GM21360 (cell line): ENCODE results near the gene CHST1.

Source experiments
- ATAC-seq: cut with Tn5 transposase; IDR thresholded peaks from one replicate; pipeline ENCODE4 v1.9.1; 2021; ENCODE audit warnings: mild to moderate bottlenecking, moderate library complexity; ENCODE audit not compliant: unreplicated experiment

Gene CHST1

DNA sequence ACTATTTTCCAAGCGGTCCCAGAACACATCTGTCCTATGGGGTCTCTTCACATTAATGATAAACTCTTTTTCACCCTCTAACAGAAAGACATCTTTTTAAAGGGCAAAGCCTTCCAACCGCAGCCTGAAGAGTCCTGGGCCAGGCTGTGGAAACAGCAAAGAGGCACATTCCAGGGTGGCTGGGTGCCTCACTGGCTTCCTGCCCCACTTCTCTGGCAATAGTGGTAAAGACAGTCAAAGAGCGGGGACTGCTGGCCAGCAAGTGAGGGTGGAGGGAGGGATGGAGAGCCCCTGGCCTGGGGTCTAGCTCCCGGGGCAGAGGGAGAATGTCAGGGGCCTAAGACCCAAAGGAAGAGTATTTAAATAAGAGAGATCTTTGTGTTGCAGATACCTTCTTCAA, 10.2 kb upstream of the CHST1 start:
- ATAC-seq: no peak

DNA sequence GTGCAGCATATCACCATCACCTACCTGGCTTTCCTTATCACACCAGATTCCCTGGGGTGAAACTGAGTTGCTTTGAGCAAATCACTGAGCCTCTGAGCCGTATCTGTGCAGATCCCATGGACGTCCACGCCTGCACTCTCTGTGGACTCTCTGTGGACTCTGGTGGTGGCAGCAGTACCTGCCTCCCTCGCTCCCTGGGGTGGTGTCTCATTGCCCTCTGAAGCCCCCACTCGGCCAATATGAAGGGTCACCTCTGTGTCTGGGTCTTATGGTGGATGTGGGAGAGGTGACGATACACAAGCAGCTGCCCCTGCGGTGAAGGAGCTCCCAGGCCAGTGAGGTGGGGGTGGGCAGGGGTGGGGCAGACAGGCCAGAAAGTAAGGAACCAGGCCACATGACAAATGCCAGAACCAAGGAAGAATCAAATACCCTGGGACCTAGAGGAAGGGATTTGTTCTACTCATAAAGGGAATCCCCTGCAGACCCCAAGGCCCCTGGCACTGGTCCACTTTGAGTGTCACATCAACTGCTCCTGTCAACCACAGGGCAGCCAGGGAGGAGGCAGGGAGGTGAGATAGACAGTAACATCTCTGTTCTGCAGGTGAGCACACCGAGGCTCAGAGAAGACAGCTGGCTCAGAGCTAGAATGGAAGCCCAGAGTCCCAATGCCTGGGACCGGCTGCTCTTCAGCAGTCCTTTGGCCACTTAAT, 9.2 kb upstream of the CHST1 start:
- ATAC-seq: no peak

- no peak for ATAC-seq
These were observed 8.0 kb upstream of the CHST1 start for GRCh38 chr11:45673441-45673840.

- no peak for ATAC-seq
These were observed 7.2 kb upstream of the CHST1 start for GRCh38 chr11:45672593-45672992.

DNA sequence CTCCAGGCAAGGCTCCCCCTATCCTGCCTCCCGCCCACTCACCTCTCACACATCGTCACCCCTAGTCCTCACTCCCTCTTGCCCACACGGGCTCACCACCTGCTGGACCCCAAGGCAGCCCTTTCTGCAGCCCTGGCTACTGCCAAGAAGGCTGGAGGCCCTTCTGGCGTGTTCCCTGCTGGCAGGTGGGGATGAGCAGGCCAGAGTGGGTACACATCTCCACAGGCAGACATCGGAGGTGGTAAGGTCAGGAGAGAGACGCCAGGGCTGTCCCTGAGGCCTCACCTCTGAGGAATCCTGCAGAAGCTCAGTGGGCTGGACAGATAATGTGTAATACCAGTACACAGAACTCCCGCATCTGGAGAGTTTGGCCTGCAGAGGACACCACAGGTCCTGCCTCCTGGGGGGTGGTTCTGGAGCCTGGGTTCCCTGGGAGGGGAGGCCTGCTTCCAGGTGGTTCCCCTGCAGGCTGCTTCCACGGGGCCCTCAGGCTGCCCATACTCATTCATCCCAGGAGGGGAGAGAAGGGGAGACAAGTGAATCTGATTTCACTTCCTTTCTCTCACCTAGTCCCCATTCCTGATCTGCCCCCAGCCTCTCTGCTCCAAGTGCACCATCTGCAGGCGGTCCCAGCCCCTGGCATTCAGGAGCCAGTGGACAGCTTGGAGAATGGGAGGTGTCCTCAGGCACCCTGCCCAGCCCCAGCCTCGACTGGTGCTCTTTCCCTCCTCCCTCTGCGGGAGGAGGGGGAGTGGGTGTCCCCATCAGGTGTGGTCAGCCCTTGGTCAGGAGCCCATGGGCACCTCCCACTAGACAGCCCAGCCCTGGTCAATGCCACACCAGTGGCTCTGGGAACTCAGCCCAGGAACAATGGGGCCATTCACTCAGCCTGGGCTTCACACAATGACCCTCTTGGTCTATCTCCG, 6.1 kb upstream of the CHST1 start:
- no peak for ATAC-seq

DNA sequence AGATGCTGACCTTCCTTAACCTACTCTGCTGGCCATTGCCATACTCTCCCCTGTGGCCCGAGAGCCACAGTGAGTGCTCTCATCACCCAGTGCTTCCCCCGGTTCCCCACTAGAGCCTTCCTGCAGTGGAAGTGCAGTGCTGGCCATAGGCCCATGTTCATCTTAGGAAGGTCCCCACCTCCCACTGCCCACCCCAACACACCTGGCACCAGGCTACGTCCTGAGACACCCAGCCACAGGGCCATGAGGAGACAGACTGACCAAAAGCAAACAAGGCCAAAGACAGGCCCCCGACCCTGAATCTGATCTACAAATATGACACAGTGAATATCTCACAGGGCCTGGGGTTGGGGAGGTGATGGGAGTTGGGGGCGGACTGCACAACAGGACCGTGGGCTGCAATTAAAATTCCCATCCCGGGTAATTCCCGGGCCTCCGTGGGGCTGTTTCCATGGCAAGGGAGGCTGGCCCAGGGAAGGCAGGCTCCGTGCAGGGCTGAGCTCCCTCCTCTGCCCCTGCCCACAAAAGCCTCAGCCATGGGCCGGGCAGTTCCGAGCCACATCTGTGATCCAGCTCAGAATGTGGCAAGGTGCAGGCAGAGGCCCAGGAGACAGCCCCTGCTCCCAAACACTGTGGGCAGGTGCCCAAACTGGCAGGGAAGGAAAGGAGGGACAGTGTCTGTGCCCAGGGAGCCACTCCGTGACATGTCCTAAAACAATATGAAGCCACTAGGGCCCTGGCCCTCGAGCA, 5.1 kb upstream of the CHST1 start:
- ATAC-seq: no peak

DNA sequence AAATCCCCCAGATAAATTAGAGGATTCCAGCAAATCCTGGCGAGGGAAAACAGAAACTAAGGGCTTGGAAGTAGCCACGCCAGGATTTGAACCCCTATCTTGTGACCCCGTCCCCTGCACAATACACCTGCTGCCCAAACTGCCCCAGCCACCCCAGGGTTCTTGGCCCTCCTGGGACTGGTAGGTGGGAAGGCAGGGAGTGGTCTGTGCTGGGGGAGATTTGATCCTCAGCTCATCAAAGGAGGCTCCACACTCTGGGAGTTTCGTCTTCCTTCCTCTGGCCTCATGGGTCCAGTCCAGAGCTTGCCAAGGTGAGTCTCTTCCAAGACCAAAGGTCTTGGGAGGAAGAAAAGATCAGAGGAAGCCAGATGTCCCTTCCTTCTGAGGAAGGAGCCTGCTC, 4.5 kb upstream of the CHST1 start:
- no peak for ATAC-seq

DNA sequence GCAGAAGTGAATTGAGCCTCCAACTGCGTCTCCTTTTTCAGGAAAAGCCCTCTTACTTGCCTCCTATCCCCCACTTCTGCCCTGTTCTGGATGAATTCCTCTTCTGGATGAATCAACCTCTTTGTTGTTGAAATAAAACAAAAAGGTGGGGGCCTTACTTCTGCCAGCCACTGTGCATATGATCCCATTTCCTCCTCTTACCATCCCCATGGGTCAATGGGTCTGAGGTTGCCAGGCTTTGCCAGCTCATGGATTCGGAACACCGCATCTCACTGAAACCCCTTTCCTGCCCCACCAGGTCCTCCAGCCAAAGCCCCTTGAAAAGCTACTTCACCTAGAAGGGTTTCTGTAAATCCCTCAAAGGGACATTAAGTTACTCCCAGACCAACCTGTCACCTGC, 3.7 kb upstream of the CHST1 start:
- no peak for ATAC-seq

- ATAC-seq: no peak
These were observed 2.7 kb upstream of the CHST1 start for GRCh38 chr11:45667929-45668680.

DNA sequence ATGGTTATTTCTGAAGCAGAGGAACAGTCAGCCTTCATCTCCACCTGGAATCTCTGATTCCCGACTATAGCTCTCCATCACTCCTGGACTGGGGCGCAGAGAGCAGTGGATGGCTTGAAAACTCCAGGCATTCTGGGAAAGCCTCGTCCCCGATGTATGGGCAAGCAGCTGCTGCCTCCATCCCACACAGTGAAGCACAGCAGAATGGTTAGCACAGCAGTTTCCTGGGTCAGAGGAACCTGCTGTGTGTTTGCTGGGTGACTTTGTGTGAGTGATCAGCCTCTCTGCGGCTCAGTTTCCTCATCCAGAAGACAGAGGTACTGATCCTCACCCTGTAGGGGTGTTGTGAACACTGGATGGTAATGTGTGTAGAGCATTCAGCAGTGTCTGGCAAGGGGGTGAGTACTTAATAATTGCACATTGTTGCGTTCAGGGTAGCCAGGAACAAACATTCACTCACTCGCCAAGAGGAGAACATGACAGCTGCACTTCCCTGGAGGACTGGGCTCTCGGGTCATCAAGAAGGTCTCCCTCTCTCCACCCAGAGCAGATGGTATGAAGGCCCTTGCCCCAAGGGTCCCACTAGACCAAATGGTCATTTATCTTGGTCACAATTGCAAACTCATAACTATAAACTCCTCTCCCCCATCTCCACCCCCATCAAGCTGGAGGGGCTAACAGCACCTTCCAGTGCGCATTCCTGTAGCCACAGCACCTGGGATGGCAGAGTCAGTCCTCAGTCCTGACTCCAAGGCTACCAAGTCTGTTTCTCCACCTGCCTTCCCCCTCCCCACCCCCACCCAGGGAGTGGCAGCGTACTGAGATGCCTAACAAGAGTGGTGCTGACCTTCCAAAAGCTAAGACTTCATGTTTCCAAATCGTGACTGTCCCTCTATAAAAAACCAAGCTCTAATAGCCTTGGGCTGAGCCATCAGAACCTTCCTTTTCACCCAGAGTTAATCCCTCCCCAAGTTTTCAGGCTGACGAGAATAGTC, 1.5 kb upstream of the CHST1 start:
- no peak for ATAC-seq

DNA sequence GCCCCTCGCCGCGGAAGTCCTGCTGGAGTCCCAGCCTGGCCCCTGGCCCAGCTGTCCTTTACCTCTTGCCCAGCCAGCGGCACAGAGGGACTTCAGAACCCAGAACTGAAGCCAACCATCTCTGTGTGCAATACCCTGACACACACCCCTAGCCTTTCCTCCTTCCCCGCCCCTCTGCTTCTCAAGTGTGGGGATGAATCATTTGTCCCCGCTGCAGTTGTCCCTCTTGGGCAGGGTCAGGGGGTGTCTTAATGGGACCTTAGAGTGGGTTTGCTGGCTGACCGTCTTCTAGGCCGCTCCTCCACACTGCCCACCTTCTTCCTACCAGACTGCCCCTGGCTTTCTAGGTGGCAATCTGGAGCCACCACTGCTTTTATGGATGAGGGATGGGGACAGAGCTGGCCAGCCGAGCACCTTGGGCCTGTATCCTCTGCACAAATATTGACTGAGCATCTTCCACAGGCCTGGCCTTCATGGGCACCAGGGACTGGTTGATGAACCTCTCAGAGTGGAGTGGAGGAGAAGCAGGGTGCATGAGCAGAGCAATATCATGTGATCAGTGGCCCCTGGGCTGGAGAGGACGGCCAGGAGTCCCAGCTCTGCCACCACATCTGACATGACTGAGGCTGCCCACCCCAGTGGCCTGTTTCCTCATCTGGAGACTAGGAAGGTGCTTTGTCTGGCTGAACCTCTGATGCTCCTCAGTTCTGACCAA, 668 bp upstream of the CHST1 start:
- ATAC-seq: no peak

- no peak for ATAC-seq
These were observed 831 bp downstream of the CHST1 start for GRCh38 chr11:45664376-45665205.

GRCh38 chr11:45663486-45664375, 1.7 kb downstream of the CHST1 start:
- no peak for ATAC-seq

- no peak for ATAC-seq
These were observed 2.5 kb downstream of the CHST1 start for GRCh38 chr11:45662665-45663485.

GRCh38 chr11:45662096-45662664, 3.2 kb downstream of the CHST1 start:
- no peak for ATAC-seq
